Measurements from ENCODE around the gene DIAPH2. TPM values are rescaled to one million over a fixed set of nuclear protein-coding genes. Genes with fewer than 3 reads are reported as not detected.
A peak's percentile ranks its signal among the peaks of the same experiment; 100 is the strongest.
"Not testable (repeated sequence)": the region's sequence is repeated elsewhere in the genome, so short reads cannot be mapped to it uniquely, and the experiment has no call there.

The DIAPH2 gene
- total RNA-seq, 1 donor: 7.5 TPM

DNA sequence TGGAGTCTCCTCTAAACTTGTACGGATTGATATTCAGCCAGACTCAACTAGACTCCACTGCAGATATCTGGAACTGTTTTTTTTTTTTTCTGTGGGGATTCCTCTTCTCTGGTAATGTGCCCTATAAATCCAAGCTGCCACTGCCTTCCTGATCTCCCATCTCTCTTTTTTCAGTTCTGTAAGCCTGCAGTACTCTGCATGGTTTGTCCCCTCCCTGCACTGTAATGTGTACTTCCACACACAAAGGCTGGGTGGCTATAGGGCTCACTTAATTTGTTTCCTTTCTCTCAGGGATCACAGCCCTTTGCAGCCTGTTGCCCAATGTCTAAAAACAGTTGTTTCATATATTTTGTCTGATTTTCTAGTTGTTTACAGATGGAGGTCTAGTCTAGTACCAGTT is 114.3 kb downstream of the DIAPH2 start:
- DNase-seq (ENCODE audit: low read depth in 2 of 3, low spot score in 2 of 3): no peak

DNA sequence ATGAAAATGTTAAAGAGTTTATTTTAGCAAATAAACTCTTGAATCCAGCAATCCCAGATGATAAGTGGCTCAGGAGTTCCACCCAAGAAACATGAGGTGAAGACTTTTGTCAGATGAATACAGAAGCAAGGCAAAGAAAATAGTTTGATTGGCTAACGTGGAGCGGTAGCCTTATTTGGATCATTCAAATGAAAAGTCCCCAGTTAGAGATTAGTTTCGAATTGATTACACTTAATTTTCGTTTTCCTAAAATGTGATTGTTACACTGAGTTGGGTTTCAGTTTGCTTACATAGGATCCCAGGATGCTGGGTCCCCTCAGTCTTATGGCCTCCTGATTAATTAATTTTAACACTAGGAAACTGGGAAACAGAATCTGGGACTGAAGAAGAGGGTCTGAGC is 122.7 kb downstream of the DIAPH2 start:
- DNase-seq (ENCODE audit: low read depth in 2 of 3, low spot score in 2 of 3): no peak

DNA sequence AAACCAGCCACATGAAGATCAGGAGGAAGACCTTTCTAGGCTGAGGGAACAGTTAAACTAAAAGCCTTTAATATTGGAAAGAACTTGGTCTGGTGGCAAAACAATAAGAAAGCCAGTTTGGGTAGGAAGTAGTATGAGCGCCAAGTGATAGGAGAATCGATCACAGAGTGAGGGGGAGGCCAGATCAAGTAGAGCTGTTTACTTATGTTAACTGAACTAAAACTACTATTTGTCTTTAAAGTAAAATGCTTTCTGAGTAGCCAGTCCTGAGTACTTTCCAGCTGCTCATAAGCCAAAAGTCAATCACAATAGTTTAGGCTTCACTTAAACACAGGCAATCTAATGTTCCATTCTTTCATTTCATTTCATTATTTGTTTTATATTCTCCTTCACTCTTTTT is 136.3 kb downstream of the DIAPH2 start:
- DNase-seq (ENCODE audit: low read depth in 2 of 3, low spot score in 2 of 3): no peak

DNA sequence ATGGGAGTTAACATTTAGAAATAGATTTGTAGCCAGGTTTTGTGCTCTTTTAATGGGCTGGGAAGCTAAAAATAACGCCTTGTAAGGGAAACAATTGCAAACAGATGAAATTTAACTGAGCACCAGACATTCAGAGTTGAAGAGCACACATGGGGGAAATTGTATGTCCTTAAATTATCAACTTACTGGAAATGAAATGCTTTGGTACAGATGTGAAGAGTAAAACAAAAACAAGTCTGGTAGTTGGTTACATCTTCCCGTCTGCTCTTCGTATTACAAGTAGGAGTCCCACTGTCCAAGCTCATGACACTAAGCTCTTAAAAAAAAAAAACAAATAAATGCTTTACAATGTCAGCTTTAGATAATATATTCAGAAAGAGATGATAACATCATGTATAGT is 139.5 kb downstream of the DIAPH2 start:
- DNase-seq (ENCODE audit: low read depth in 2 of 3, low spot score in 2 of 3): no peak

DNA sequence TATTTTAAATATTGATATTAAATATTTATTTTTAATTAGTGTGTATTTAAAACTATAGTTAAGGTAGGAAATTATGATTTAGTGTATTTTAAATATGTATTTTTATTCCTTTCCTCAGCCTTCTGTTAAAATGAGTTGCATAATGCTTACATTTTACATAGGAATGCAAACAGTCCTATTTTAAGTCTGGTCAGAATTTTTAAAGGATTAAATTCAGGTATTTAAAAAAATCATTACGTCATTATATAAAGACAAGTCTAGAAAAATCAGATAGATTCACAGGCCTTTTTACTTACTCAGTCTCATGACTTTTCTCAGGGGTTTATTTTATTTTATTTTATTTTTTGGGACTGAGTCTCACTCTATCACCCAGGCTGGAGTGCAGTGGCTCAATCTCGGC is 148.7 kb downstream of the DIAPH2 start:
- DNase-seq (ENCODE audit: low read depth in 2 of 3, low spot score in 2 of 3): no peak

DNA sequence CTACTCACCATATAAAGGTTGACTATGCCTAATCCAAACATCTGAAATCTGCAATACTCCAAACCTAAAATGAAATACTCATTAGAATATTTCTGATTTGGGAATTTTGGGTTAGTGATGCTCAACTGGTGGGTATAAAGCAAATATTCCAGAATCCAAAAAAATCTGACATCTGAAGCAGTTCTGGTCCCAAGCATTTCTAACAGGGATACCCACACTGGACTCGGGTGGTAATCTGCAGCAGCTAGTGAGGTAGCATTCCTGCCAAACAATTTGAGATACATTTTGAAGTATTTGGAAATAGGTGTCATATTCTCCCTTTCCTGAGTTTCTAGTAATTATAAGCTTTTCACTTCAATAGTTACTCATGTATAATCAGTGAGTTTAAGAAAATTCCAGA is 149.5 kb downstream of the DIAPH2 start:
- DNase-seq (ENCODE audit: low read depth in 2 of 3, low spot score in 2 of 3): no peak

DNA sequence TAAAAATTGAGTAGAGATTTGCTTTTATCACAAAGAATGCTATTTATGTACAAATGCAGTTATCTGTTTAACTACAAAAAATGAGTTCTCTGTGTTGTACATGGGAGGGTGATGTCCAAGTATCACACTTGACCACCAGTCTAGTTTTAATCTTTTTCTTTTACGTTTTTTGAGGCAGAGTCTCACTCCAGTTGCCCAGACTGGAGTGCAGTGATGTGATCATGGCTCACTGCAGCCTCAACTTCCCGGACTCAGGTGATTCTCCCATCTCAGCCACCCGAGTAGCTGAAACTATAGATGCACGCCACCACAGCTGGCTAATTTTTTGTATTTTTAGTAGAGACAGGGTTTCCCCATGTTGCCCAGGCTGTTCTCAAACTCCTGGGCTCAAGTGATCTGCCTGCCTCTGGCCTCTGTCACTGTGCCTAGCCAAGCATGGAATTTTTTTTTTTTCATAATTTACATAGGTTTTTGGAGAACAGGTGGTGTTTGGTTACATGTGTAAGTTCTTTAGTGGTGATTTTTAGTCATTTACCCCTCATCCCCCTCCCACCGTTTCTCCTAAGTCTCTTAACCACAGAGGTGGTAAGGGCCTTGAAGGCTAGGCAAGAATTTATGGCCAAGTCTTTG is 151.1 kb downstream of the DIAPH2 start:
- no peak for DNase-seq (ENCODE audit: low read depth in 2 of 3, low spot score in 2 of 3)

DNA sequence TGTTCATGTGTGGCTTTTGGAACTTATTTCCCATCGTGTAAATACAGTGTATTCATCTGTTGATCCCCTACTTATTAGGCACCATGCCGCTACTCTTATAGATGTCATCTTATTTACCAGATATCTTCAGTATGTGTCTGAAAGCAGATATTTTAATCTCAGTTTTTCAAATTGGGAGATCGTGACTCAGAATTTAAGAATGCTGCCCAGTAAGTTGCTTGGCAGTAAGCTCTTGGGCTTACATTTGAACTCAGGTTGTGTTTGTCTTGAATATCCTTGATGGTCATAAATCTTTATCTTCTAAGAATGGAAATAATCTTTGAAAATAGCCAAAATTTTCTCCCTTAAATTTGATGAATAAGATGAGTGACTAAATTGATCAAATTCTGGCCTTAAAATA is 153.2 kb downstream of the DIAPH2 start:
- DNase-seq (ENCODE audit: low read depth in 2 of 3, low spot score in 2 of 3): no peak

DNA sequence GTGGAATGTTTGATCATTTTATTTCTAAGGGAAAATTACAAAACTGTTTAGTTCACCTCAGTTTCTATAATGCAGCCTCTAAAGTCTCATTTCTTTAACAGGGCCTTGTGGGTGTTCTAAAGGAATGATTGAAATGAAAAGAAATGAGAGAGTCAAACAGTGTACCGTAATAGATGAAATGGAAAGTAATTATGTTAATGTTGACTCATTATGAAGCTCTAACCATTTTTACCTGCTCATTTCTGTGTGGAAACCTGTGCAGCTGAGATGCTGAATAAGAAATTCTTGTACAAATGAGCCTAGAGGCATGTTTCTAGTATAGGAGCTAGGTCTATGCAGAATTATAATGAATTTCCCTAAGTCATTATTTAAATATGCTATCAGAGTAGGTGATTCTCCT is 153.9 kb downstream of the DIAPH2 start:
- DNase-seq (ENCODE audit: low read depth in 2 of 3, low spot score in 2 of 3): no peak

DNA sequence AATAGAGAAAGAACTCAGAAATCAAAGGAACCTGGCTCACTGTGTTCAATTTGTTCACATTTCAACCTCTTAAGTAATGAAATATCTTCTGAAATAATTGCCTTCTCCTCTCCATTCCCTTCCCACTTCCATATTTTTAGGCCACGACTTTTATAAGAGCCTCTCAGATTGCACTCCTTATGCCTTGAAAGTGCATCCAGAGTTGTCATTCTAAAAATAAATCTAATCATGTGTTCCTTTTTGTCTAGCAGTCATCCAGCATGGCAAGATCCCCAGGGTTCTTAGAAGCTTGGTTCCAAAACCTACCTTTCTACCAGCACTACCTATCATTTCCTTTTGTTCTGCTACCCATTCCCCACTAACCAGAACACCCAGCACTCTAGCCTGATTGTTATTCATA is 156.7 kb downstream of the DIAPH2 start:
- no peak for DNase-seq (ENCODE audit: low read depth in 2 of 3, low spot score in 2 of 3)

DNA sequence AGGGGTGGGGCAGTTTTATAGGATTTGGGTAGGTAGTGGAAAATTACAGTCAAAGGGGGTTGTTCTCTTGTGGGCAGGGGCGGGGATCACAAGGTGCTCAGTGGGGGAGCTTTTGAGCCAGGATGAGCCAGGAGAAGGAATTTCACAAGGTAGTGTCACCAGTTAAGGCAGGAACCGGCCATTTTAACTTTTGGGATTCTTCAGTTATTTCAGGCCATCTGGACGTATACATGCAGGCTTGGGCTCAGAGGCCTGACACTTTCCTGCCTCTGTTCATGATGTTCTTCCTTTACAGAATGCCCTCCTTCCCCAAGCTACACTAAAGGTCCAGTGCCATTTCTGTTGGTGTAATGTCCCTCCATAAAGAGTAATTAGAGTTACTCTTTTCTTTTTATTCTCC is 157.2 kb downstream of the DIAPH2 start:
- DNase-seq (ENCODE audit: low read depth in 2 of 3, low spot score in 2 of 3): not testable (repeated sequence)

DNA sequence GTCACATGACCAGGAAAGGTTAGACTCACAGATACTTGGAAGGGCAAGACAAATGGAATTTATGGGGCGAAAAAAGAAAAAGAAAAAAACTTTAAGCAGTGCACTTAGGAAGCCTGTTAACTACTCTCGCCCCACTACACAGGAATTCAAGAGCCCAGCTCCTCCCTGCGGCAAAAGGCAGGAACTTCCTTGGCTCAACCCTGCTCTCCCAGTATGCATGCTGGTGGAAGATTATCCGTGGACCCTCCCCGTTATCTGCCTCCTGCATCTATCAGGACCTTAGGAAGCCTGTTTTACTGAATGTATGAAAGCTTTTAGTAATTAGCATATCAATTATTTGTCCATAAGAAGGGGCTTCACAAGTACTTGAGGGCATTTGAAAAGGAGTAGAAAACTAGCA is 158.9 kb downstream of the DIAPH2 start:
- DNase-seq (ENCODE audit: low read depth in 2 of 3, low spot score in 2 of 3): no peak

DNA sequence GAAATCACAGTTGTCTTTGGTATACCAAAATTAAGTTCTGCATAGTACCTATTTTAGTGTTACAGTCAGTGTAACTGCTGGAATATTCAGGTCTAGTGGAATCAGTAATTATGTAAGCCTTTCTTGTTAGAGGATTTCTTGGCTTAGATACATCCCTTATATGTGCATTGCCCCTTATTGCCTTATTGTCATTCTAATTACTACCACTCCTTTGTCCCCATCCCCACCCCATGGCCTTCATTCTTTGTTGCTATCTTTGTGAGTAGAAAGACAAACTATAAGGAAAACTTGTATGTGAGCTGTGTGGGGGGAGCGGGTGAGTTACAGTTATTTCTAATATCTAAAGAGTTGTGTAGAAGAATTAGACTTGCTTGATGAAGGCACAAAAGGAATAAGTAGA is 162.2 kb downstream of the DIAPH2 start:
- DNase-seq (ENCODE audit: low read depth in 2 of 3, low spot score in 2 of 3): no peak

DNA sequence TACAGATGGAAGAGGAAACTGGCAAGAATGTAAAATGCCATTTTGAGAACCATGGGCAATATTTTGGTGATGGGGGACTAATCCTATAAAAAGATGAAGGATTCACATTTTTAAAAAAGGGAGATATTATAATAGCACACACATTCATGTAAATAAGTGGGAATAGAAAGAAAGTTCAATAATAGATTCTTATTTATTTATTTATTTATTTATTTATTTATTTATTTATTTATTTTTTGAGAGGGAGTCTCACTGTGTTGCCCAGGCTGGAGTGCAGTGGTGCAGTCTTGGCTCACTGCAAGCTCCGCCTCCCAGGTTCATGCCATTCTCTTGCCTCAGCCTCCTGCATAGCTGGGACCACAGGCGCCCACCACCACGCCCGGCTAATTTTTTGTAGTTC is 174.8 kb downstream of the DIAPH2 start:
- not testable (repeated sequence) for DNase-seq (ENCODE audit: low read depth in 2 of 3, low spot score in 2 of 3)

DNA sequence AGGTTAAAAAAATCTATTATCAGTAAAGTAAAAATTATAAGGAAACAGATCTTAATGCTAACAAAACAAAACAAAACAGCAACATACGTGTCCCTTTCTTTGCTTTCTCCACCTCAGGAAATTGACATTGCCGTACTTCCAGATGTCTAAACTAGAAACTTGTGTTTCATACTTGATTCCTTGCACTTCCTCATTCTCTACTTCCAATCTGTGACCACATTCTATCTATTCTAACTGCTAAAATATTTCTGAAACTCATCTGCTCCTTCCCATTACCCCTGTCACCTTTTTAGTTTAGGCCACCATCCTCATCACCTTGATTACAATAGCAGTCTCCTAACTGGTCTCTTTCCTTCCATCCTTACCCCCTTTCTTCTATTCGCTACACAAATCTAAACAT is 176.6 kb downstream of the DIAPH2 start:
- peak in 1 of 3 donors; percentile 17 for DNase-seq (ENCODE audit: low read depth in 2 of 3, low spot score in 2 of 3)

DNA sequence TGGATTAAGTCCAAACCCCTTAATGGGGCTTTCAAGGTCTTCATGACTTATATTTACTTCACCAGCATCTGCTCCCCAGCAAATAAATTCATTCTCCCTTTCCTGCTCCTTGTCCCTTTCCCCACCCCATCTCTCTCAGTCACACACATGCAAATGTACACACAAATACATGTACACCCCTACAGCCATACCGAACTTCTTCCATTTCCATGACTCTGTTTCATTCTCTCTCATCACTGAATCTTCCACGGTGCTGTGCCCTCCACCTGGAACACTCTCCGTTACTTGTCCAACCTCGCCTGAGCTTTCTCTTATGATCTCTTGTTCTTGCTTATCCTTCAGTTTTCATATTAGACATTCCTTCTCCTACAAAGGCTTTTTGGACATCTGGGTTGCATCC is 177.0 kb downstream of the DIAPH2 start:
- DNase-seq (ENCODE audit: low read depth in 2 of 3, low spot score in 2 of 3): no peak

DNA sequence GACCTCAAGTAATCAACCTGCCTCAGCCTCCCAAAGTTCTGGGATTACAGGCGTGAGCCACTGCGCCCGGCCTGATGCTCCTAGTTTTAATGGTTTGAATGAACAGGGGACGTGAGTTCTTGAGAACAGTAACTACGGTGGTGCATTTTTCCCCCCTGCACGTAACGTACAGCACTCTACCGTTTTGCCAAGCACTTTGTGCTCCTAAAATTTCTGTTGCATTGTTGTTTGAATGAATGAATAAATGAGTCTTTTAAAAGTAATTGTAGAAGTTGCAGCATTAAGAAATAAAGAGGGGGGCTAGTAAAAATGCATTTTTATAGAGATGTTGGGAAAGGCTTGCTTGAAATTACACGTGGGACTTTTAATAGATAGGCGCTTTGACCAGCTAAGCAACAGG is 199.0 kb downstream of the DIAPH2 start, which contains the start of gene RPA4:
RPA4 (plus strand) TSS at position 301 of the 400 bp plus-strand sequence. CDS start 403 bp downstream, outside the sequence.
- DNase-seq (ENCODE audit: low read depth in 2 of 3, low spot score in 2 of 3): no peak

DNA sequence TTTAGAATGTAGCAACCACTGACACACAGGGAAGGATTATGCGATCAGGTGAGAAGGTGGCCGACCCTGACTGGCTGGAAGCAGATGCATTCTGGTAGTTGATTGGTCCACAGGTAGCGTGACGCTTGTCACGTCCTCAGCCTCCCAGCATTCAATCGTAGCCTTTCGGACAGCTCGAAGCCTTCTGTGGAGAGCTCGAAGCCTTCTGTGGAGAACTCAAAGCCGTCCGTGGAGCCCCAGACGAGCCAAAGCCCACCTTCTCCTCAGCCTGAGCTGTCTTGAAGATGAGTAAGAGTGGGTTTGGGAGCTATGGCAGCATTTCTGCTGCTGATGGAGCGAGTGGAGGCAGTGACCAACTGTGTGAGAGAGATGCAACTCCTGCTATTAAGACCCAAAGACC is 199.4 kb downstream of the DIAPH2 start:
- DNase-seq (ENCODE audit: low read depth in 2 of 3, low spot score in 2 of 3): no peak

DNA sequence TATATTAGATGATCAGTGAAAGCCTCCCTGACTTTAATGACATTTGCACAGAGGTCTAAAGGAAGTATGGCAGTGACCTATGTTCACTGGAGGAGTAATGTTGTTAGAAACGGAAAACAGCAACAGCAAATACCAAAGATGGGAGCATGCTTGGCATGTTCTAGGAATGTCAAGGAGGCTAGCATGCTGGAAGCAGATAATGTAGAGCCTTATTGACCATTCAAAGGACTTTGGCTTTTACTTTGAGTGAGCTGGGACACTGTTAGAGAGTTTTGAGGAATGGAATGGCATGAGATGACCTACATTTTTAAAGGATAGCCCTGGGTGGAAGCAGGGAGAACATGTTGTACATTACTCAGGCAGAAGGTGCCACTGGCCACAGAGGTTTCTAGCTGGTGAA is 205.1 kb downstream of the DIAPH2 start:
- no peak for DNase-seq (ENCODE audit: low read depth in 2 of 3, low spot score in 2 of 3)

DNA sequence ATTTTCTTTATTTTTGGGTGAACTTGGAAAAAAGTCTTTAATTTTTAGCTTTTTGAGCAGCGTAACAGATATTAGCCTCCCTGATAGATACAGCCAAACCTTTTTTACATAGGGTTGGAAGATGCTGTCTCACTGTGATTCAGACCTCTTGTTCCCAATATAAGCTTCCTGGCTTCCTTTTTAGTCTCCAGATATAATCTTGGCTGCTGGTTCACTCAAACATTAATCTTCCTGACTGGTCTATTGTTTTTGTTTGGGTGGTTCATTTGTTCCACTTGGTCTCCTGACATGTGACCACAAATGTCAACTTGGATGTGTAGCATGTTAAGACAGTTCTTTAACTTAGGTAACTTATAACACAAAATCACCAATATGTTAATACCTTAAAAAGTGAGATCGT is 222.1 kb downstream of the DIAPH2 start:
- DNase-seq (ENCODE audit: low read depth in 2 of 3, low spot score in 2 of 3): peak in 1 of 3 donors; percentile 1

DNA sequence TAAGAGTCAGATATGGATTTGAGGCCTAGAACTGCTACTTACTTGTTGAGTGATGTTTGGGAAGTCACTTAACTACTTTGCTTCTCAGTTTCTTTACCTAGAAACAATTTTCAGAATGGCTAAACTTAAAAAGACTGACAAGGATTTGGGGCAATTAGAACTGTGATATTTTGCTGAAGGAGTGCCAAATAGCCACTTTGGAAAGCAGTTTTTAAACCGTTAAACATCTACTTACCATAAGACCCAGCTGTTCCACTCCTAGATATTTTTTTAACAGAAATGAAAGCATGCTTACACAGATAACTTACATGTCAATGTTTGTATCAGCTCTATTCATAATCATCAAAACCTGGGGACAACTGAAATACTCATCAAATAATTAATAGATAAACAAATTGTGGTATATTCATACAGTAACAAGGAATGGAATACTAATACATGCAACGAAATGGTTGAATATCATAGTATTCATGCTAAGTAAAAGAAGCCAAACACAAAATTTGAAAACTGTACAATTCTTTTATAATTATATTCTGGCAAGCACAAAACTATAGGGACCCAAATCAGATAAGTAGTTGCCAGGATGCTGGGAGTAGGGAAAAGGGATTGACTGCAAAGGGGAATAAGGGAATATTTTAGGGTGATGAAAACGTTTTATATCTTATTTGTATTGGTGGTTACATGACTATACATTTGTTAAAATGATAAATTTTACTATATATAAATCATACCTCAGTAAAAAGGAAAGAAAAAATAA is 223.1 kb downstream of the DIAPH2 start:
- DNase-seq (ENCODE audit: low read depth in 2 of 3, low spot score in 2 of 3): no peak

DNA sequence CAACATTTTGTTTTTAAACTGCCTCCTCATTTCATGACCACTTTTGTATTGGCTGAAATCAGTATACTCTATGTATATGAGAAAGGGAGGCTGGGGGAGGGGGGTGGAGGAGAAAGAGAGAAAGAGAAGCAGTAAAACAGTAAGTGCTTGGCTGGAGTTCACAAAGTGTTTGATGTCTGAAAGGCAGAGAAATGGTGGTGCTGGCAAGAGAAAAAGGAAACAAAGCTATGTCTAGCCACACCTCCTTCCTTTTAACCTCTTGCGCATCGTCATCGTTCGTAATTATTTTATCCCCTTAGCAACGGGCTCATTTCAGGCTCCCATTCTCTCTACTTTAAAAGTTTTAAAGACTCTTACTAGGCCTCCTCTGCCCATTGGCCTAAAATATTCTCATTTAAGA is 224.6 kb downstream of the DIAPH2 start:
- DNase-seq (ENCODE audit: low read depth in 2 of 3, low spot score in 2 of 3): no peak

All from hematopoietic multipotent progenitor cell (in vitro differentiated cells).